Hematopoietic multipotent progenitor cell treated with erythropoietin and hydrocortisone succinate and interleukin-3 and kit ligand, for 17 days (in vitro differentiated cells): ENCODE data around the gene WDR86.

Experiments used
- DNase-seq: peaks from one replicate; pipeline ENCODE4 v3.0.0-alpha.2; 2015; ENCODE audit warnings: low spot score

The WDR86 gene

GRCh38 chr7:151427705-151428377, 18.0 kb upstream of the WDR86 start:
- no peak for DNase-seq

- no peak for DNase-seq
Measured at GRCh38 chr7:151426904-151427704, 17.3 kb upstream of the WDR86 start.

DNA sequence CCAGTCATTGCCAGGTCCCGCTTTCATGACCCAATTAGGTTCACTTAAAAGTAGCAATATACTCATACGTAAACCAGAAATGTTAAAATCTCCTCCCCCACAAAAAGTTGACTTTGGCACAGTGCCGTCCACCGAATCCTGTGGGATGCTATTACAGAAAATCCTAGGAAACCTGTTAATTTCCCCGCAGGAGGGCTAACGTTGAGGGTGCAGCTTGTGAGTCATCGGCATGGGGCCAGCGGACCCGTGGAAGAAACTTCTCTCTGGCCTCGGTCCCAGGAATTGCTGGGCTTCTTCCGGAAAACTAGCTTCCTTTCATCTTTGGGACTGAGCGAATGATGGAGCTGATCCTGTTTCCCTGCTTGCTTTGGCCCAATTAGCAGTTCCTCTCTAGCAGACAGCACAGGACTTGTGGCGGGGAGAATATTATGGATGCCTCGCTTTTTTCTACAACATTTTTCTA, 16.6 kb upstream of the WDR86 start:
- DNase-seq: no peak

DNA sequence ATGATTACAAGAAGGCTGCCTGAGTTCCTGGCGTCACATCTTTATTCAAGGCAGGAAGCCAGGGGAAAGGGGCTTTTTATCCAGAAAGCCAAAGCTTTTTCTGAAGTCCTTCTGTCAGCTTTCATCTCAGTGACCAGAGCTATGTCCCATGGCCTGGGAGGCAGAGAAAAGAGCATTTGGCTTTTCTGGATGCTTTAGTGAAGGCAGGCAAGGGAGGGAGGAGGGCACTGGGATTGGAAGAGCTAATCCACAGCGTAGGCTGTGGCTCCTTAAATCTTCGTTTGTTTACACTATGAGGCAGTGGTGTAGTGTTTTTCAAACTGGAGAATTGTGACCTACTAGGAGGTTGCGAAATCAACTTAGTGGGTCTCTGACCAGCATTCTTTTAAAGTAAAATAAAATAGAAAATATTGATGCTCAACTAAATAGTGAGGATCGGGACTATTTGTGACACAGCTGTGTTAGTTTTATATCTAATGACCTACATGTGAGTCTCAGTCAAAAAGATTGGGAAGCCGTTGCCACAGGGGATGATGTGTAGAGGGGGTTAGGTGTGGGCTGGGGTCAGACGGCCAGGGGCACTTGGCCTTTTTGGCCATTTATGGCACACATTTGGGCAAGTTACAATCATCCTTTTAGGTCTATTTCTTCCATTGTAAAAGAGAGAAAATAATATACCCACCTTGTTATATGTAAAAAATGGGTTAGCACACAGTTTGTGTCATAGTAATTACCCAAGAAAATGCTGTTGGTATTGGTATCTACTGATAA, 16.0 kb upstream of the WDR86 start:
- no peak for DNase-seq

- no peak for DNase-seq
Measured at GRCh38 chr7:151424799-151425198, 15.0 kb upstream of the WDR86 start.

- no peak for DNase-seq
Measured at GRCh38 chr7:151423936-151424335, 14.1 kb upstream of the WDR86 start.

GRCh38 chr7:151423226-151423625, 13.4 kb upstream of the WDR86 start:
- DNase-seq: no peak

DNA sequence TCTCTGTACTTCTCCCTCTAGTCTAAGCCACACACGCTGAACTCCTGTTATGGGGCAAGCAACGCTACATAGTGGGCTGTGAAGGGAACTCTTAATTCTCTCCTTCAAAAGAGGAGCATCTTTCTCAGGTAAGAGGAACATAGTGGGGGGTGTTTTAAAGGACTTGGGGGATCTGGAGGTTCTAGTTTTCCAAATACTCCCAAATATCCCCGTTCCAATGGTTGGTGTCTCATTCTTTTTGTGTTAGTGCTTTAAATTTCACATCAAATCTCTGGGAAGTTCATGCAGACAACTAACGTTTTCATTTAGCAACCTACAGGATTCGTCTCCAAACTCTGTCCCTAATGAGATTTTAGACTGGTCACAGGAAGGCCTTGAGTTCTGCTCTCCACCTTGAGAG, 12.4 kb upstream of the WDR86 start:
- DNase-seq: no peak

DNA sequence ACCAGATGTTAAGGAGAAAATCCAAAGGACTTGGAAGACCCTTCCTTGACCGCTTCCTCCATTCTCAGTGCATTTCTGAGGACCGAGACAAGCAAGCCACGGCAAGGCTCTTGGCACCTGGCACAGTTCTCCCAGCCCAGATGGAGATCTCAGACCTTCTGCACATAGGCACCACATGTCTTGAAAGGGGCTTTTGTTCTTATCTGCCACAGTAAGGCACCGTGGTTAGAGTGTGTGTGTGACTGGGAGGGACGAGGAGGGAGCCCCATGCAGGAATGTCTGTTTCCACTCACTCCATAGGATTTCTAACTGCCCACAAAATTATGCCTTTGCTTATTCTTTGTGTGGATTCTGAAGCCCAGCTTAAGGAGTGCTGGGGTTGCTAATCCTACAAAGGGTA, 10.3 kb upstream of the WDR86 start:
- no peak for DNase-seq

- no peak for DNase-seq
Measured at GRCh38 chr7:151416941-151417315, 7.1 kb upstream of the WDR86 start.

GRCh38 chr7:151416112-151416940, 6.5 kb upstream of the WDR86 start:
- no peak for DNase-seq

GRCh38 chr7:151415375-151416105, 5.7 kb upstream of the WDR86 start:
- no peak for DNase-seq

GRCh38 chr7:151413241-151413640, 3.4 kb upstream of the WDR86 start:
- no peak for DNase-seq

GRCh38 chr7:151412318-151412717, 2.5 kb upstream of the WDR86 start:
- no peak for DNase-seq

- no peak for DNase-seq
Measured at GRCh38 chr7:151411551-151411950, 1.7 kb upstream of the WDR86 start.

- DNase-seq: no peak
Measured at GRCh38 chr7:151410405-151411390, 860 bp upstream of the WDR86 start.

DNA sequence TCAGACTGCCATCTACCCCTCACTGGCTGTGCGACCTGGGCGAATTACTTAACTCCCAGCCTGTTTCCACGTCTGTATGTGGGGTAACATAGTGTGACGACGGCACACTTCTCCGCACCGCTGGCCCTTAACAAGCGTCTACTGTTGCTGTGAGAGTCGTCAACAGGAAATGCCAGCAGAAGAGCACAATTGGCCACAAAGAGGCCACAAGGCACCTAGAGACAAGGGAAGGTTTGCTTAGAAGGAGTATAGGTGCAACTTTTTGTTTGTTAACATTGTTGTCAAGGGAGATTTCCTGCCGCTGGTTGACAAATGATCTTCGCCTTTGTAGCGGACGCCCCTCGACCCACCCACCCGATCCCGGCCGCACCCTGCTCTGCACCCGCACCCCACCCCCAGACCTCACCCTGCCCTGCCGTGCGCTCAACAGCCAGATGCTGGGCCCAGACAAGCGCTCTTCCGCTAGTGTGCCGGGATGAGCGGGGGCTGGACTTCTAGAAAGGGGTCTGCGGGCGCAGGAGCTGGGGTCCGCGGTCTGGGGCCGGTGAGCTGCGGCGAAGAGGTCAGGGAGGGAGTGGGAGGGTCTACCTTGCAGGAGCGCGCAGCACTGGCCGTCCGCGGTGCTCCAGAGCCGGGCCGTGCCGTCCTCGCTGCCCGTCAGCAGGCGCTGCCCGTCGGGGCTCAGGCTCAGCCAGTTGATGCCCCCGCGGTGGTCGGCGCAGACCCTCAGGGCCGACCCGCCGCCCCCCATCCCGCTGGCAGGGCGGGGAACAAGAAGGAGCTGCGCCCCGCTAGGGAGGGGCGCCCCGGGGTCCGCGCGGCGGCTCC, 785 bp downstream of the WDR86 start:
- DNase-seq: no peak

- DNase-seq: no peak
Measured at GRCh38 chr7:151408498-151408838, 1.4 kb downstream of the WDR86 start.

DNA sequence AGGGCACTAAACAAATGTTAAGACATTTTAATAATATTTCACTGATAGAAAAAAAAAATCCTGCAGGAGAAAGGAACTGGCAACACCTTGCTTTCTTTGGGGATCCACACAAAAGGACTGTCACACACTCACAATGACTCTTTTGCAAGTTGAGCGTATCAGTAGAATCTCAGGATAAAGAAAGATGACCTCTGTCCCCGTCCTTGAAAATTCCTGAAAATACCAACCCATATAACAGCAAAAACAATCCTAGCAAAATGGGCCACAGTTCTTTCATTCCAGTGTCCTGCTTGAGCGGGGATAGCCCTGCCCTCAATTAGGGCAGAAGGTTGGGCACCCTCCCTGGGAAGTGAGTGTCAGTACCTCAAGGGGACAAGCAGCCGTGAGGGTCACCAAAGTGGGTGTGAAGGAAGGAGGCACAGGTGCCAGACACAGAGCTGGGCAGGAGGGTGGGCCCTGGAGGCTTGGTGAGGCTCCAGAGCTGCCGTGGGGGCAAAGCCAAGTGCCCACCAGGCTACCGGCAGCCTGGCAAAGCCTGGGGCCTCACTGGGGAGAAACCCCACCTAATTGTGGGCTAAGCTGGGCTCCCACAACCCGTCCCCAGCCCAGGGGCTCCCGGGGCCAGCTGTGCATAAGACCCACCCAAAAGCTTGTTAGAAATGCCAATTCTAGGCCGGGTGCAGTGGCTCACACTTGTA, 2.8 kb downstream of the WDR86 start:
- DNase-seq: no peak
